Activated gamma-delta T cell (primary cell): ENCODE results near the gene ZNF503.

Experiments used
- DNase-seq: peaks from one replicate; lab custom pipeline; 2025; lab: John Stamatoyannopoulos, UW

The ZNF503 gene

DNA sequence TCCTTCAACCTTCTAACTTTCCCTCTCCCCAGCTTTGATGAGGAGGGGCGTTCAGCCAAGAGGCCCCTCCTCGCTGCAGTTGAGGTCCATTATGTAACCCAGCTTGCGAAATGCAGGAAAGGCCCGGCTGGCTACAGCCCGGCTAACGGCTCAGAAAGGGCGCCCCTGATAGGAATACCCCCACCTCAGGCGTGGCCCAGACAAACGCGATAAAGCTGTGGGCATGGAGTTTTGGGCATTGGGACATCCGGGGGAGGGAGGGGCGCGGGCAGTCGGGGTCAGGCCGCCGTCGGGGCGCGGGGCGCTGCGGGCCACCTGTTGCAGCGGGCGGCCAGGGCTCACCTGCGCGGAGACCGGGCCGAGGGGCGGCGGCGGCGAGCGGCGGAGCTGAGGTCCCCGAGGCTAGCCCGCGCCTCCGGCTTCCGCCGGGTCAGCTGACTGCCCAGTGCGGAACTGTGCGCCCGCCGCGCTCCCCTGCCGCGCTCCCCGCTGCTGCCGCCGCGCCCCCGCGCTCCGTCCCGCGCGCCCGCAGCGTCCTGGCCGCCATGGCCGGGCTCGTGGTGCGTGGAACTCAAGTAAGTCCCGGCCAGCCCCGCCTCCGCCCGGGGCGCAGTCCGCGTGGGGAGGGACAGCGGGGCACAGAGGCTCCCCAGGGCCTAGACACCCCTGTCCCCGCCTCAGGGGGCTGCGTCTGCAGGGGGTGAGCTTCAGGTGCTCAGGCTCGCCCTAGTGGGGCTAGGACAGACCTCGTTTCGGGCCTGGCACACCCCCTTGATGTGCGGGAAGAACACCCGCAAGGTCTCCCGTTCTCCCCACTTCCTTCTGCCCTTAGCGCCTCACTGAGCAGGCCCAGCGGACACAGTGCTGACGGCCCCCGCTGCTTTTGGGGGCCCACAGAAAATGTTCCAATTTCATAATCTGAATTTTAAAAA, 29.9 kb upstream of the ZNF503 start, which contains the start of gene LRMDA:
Gene LRMDA, plus strand, starts transcription at position 445 of the 932 bp plus-strand sequence.
- no peak for DNase-seq

DNA sequence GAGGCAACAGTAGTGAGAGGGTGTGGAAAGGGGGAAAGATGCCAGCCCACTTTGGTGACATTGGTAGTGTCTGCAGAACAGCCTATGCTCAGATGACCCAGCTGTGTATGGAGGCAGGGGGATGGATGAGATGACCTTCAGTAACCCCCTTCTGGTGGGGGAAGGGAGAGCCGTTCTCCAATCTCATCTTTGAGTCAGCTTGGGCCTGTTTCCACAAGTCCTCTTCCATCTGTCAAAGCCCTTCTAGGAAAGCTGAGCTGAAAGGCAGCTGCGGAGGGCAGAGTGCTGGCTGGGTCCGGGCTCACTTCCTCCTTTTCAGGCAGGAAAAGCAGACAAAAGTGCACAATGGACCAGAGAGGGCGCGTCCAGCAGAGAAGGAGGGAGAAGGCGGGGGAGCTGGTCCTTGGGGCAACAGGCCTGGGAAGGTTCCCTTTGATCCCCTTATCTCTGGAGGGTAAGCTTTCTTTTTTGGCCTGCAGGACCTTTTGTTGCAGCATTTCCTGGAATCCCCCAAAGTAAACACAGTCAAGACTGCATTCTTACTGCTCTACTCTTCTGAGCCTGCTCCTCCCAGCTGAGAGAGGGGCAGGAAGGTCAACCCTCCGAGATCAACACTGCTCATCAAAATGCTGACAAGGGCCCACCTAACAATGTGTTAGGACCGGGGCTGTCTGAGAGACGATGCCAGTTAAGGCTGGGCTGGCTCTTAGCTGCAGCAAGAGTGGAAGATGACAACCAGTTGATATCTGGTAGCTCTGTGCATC, 28.6 kb upstream of the ZNF503 start:
- no peak for DNase-seq

DNA sequence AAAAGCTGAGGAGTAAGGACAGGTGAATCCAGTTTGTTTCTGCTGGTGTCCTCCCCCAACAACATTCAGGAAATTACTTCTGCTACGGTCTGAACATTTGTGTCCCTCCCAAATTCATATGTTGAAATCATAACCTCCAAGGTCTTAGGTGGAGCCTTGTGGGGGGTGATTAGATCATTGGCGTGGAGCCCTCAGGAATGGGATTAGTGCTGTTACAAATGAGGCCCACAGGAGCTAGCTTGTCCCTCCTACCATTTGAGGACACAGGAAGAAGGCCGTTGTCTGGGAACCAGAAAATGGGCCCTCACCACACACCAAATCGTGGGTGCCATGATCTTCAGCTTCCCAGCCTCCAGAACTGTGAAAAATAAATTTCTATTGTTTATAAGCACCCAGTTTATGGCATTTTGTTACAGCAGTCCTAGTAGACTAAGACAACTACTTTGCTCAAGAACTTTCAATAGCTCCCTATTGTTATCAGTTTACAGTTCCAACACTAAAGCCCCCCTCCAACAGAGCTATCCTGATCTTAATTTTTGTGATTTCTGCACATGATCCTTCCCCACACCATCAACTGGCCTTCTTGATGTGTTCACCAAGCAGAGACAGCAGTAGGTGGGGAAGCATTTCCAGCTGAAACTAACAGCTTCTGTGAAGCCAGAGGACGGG, 27.7 kb upstream of the ZNF503 start:
- no peak for DNase-seq

DNA sequence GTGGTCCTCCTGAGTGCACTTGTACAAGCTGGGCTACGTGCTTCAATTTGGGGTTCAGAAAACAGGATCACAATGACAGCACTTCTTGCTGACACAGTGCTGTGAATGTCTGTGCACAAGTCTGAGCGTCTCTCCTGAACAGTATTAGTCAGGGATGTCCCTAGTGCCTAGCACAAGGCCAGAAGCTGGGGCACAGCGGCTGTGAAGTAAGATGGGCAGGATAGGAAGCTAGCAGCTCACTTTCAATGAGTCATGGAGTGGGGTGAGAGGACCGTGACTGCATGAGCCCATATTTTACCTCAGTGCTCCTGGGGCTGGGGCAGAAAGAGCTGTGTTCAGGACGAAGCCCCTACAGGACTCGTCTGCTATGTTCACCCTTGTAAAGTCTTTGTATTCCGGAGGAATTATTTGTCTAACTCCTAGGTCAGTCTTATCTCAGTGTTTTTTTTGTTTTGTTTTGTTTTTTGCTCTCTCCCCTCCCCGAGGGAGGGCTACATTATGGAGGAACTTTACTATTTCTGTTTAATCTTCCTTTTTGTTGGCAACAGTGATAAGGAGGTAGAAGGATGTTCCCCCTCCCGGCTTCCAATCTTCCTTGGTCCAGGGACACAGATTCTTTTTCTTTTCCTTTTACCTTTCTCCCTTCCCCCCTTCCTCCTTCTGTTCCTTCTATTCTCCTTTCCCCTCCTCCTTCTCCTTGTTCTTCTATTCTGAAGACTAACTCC, 27.0 kb upstream of the ZNF503 start:
- no peak for DNase-seq

DNA sequence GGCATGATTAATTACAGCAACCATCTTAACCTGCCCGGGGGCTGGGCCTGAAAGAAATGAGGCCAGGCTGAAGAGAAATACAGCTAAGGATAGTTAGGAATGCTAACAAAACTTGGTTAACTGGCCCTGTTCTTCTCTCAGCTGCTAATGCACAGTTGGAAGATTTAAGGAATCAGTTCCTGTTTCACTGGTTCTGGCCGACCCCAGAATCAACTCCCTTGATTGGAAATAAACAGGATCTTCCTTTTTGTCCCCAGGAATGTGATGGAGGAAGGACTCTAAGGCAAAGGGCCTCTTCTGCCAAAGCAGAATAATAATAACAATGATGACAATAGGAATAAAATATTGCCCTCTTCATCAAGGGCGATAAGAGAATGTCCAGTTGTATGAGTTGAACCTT, 26.4 kb upstream of the ZNF503 start:
- DNase-seq = no peak

DNA sequence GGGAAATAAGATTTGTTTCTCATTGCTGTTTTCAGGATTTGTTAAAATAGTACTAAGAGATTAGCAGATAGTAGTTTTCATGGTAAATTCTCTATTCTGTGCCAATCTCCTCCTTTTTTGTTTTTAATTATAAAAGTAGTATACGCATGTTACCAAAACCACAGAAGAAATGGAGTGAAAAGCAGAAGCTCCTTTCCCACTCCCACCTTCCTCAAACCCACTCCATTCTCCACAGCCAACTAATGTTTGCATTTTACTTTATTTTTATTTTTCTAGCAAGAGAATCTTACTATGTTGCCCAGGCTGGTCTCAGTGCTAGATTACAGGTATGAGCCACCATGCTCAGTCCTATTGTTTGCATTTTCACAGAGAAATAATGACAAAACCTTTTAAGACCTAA, 25.3 kb upstream of the ZNF503 start:
- DNase-seq = no peak

DNA sequence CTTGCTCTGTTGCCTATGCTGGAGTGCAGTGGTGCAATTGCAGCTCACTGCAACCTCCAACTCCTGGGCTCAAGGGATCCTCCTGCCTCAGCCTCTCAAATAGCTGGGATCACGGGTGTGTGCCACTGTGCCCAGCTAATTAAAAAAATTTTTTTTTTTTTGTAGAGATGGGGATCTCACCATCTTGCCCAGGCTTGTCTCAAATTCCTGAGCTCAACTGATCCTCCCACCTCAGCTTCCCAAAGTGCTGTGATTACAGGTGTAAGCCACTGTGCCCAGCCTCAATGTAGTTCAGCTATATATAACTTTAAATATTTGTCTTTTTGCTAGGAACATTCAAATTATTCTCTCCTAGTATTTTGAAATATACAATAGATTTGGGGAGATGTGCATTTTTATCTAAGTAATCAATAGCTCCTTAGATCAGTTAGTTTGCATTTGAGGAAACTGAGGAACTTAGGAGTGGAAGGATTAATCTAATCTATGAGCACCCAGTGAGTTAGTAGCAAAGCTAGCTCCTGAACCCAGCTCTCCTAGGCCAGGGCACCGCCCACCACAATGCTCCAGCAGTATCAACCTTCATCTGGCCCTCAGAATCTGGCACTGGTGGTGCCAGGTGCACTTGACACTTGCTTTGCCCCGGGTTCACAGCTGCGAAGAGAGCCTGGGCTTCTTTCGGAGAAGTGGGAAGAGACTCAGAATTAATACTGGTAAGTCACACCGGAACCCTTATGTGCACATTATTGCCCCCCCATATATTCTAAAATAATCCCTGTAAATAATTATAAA, 23.9 kb upstream of the ZNF503 start:
- no peak for DNase-seq

DNA sequence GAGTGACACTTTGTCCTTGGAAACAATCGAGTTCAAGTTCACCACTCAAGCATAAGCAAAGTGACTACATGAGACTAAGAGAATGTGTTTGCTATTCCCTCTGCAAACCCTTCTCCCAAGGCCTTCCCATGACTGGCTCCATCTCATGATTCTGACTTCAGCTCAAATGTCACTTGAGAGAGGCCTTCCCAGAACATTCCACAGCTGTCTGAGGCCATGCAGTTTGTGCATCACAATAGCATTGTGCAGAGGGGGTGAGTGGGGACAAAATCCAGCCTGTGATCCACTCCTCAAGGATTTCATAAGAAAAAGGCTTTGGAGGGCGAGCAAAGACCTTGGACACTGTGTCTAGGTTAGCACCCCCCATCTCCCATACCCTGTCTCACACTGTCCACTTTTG, 23.0 kb upstream of the ZNF503 start:
- no peak for DNase-seq

DNA sequence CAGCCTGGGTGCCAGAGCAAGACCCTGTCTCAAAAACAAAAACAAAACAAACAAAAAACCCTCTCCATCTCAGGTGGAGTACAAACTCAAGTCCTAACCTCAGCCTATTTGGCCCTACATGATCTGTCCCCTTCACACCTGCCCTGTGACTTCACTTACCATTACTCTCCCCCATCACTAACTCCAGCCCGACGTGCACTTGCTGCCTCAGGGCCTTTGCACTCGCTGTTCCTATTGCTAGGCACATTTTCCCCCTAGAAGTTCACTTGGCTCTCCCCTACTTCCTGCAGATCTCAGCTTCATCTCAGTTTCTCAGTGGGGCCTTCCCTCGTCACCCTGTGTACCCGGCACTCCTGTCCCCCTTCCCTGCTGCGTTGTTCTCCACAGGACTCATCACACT, 21.3 kb upstream of the ZNF503 start:
- DNase-seq = no peak

DNA sequence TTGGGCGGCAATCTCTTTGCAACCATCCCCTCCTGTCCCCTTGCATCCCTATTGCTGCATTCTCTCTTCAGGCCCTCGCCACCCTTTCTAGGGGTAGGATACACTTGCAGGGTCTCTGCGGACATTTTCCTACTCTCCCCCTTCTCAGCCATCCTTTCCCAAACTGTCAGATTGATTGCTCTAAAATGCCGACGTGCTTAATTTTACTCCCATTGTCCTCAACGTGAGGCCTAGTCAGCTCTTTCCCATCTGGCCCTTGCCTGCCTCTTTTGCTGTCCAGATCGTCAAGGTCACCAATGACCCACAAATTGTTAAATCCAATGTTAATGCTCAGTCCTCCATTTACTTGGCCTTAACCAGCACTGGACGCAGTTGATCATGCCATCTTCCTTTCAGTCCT, 17.1 kb upstream of the ZNF503 start:
- DNase-seq = no peak

DNA sequence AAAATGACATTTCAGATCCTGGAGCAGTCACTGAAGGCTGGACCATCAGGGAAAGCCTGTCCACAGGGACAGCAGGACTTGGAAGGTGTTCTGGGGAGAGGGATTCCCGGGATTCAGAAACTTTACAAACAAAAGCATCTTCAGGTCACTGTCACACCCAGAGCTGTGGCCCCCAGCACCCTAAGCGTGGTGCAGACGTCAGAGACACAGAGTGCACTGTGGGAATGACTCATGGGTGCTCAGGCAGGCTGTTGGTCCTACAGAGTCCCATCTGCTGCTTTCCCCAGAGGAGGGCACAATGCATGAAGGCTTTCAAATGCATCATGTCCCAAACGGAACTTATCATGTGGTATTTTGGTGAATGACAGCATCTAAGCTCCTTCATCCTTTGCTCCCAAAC, 16.7 kb upstream of the ZNF503 start:
- no peak for DNase-seq

DNA sequence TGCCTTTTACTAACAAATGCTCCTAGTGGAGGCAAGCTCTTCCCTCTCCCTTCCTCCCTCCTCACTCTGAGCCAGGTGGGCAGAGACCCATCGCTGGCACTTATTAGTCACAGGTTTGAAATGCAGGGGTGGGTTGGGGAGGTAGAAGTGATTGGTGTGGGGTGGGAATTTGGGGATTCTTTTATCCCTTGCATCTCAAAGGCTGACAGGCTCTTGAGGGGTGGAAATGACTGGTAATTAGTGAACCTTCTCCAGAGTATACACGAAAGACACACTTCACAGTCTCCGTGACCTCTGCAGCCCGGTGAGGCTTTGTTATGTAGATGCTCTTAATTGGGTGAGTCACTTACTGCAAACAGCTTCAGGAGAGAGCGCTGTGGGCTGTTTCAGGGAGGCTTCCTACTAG, 16.0 kb upstream of the ZNF503 start:
- no peak for DNase-seq

DNA sequence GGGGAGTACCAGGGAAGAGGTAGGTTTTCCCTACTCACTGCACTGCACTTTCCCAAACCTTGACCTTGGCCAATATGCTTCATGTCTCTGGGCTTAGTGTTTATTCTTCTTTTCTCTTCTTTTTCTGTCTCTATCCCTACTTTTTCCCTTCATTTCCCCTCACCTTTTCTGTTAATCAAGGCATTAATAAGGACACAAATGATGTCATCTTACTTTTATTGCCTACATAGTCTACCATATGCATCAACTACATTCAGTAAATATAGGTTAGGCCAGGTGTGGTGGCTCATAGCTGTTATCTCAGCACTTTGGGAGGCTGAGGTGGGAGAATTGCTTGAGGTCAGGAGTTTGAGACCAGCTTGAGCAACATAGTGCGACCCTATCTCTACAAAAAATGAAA, 13.0 kb upstream of the ZNF503 start:
- no peak for DNase-seq

DNA sequence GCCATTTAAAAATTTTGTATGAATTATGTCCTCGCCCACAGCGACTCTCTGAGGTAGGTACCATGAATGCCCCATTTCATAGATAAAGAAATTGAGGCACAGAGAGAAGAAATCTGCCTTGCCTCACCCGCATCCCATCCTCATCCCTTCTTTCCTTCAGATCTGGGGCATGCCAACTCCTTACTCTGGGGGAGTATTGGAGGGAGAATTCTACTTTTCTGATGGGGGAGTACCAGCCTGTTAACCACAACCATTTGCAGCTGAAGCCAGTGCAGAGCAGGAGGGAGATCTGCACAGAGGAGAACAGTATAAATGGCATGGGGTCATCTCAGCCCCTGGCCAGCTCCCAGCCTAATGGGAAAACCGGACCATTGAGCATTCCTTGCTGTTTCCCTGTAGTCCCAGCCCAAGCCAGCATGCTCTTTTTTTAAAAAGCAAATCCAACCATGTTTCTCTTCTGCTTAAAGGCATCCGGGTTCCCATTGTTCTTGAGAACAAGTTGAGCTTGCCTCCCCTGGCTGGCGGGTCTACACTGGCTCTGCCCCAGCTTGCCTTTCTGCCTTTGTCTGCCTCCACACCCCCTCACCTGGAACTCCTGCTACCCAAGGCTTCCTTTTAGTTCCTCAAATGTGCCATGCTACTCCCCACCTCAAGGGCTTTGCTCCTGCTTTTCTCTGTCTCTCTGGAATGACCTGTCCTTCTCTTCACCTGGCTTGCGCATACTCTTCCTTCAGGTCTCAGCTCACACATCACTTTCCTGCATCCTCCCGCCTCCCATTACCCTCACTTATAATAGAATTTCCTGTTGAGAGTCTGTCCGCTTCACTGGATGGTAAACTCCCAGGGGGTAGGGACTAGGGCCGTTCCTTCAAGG, 8.8 kb upstream of the ZNF503 start:
- DNase-seq = no peak

DNA sequence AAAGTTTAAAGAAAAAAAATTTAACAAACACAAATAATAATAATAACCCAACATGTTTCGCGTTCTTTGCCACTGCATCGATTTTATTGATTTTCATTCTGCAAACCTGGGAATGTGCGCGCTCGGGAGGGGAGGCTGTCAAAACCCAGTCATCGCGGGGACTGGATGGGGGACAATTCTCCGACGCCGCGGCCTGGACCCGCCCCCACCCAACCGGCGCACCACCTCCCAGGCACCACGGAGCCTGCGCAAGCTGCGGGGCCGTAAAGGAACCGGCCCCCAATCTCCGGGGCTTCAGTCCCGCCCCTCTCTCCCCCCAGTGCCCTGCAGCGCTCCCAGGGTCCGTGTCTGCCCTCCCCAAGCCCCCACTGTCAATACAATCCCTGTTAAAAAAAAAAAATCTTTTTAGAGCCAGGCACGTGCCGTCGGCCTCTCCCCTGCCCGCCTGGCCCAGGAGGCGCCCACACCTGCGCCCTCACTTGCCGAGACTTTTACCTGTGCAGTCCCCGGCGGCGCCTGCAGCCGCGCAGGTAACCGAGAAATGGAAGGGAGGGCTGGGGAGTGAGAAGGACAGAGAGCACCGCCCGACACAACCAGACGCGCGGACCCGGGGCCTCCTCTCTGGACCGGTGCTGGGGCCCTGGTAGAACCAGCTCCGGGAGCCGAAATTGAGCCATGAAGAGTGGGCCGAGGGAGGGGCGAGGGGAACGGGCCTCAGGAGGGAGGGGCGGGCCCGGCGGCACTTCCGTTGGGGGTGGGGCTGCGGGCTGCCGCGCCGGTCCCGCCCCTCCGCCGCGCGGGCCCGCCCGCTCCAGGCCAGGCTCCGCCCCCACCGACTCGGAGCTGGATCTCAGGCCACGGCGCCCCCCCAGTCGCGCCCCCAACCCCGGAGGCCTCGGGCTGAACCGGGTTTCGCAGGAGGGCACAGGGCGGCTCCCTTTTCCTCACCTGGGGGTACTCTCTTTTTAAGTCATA, 7.6 kb upstream of the ZNF503 start:
- no peak for DNase-seq

DNA sequence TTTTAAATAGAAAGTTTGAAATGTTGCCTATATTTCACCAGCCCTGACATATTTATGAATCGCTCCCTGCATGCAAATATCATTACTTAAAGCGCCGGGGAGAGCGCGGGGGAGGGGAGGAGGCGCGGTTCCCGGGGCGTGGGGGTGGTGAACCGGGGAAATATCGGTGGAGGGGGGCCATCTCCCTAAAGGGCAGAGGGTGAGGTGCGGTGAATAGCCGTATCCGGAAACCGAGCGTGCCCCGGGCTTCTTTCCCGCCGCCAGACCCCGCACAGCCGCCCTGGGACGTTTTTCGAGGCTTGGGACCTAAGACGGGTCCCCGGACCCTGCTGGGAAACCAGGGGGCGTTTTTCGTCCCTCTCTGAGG, 6.9 kb upstream of the ZNF503 start:
- no peak for DNase-seq

DNA sequence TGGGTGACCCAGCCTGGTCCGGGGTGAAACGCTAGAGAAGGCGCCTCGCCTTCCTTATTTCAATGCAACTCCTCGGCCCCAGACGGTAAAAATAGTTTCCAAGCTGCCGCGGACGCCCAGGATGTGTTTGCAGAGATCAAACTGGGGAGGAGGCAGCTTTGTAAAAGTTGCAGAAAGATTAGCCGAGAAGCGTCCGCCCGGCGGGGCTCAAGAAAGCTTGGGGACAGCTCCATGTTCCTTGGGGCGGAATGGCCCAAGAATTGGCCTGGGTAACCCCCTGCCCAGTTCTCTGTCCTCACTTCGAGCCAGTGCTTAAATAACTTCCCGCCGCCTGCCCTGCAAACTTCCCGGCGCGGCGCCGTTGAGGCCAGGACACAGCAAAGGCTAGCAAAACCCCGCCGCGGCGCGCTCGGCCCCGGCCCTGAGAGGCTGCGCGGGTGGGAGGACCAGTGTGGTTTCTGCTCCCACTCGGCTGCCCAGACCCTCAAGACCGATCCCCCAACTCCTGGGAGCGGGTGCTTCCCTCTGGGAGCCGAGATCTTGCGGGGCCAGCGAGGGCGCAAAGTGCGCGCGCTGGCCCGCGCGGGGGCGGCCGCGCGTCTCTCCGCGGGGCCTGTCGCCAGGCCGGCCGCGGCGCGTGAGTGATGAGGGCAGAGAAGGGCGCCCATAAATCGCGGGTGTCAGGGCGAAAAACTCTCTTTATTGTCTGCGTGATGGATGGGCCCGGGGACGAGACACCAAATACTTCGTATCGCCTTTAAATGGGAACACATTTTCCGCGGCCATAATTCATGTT, 6.3 kb upstream of the ZNF503 start:
- DNase-seq = no peak

DNA sequence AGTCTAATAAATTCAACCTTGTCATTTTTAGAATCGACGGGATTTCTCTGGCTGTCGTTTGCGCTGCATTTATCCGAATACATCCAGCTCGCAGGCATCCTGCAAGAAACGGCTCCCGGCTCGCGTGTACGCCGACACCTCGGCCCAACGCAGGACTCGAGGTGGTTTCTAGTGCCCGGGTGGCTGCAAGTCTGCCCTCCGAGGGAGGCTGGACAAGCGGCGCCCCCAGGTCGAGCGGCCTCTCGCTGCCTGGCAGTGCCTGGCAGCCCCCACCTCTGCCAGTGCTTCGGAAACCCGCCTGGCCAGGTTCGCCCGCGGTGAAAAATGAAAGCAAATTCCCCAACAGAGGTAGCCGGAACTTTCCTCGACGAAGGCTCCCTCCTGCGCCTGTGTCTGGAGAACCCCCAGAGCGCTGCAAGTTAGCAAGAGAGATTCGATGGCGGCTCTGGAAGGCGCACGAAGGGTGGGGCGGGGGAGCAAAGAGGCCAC, 5.7 kb upstream of the ZNF503 start:
- DNase-seq = no peak
